NCI-H226 (cell line): ENCODE data around the gene EPHA6.
"Not testable (repeated sequence)": the region's sequence is repeated elsewhere in the genome, so short reads cannot be mapped to it uniquely, and the experiment has no call there.

ENCODE experiments used
- DNase-seq: peaks from one replicate; pipeline ENCODE4 v3.0.0-alpha.2; 2015

Gene EPHA6

DNA sequence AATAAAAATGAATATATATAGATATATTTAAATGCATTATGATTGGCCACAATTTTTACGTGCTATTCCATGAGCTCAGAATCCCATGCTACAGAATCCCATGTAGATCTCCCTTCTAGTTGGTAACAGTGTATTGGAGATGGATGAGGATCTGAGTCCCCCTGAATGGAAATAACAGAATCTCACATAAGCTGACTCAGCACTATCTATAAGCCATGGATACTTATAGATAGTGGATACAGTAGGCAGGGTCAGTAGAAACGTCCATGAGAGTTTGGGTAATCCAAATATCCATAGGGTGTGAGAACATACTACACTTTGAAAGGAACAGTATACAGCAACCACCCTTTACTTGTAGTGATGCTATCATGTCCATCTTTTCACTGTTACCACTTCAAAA lies 375.4 kb downstream of the EPHA6 start:
- no peak for DNase-seq

DNA sequence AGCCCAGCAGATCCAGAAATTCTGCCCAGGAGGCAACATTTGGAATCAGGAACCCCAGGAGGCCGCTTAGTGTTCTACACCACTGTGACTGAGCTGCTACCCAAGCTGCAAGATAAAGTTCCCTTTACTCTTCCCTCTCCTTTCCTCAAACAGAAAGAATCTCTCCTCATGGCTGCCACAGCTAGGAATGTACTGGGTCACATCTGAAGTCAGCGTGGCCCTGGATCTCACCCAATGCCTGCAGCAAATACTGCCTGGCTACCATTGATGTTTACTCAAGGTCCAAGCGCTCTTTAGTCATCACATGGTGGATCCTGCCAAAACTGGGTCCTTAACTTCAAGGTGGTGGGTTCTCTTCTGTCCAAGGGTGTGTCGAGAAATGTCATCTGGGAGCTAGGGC lies 382.7 kb downstream of the EPHA6 start:
- no peak for DNase-seq

DNA sequence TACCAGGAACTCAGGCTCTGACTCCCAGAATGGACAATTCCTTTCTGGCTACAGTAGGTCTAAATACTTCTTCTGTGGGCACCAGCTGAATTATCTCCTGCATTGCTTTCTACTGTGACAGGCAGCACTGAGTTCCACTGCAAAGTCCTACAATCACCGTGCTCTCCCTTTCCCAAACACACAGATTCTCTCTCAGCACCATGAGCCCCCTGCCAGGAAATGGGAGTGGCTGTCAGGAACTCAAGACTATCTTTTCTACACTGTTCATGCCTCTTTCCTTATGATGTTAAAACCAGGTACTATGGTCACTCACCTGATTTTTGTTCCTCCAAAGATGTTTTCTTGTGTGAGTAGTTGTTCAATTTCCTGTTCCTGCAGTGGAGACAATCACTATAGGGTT lies 383.4 kb downstream of the EPHA6 start:
- DNase-seq = no peak

DNA sequence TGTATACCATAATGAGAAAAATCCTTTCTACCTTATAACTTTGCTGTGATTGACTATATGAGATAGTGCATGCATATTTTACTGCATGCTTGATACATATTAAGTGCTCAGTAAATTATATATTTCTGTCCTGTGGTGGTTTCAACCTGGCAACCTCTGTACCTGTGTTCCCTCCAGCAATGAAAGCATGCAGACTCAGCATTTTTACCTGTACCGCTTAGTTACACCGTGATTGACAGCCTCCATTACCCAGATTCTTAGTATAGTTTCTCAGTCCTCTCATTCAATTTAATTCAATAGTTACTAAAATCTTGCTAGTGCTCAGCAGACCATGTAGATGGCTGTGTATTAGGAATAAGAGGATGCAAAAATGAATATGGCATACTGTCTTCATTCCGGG lies 386.0 kb downstream of the EPHA6 start:
- no peak for DNase-seq

DNA sequence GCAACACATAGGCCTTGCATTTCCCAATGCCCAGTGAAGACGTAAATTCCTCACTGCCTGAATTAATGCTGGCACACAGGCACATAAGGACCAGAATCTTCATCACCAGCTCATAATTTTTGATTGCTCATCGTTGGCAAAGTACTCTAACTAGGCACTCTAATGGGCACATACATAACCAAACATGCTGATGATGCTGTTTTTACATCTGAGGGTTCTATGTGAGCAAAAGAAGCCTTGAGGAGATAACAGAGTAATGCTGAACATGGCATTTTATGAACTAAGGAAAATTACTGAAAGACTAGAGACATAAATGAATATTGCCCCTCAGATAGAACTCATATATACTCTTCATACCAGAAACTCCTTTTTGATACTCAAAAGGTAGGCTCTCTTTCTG lies 387.4 kb downstream of the EPHA6 start:
- no peak for DNase-seq

DNA sequence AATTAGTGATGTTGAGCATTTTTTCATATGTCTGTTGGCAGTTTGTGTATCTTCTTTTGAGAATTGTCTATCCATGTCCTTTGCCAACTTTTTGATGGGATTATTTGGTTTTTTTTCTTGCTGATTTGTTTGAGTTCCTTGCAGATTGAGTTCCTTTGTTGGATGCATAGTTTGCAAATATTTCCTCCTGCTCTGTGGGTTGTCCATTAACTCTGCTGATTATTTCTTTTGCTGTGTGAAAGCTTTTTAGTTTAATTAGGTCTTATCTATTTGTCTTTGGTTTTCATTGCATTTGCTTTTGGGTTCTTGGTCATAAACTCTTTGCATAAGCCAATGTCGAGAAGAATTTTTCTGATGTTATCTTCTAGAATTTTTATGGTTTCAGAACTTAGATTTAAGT lies 414.6 kb downstream of the EPHA6 start:
- DNase-seq = no peak

DNA sequence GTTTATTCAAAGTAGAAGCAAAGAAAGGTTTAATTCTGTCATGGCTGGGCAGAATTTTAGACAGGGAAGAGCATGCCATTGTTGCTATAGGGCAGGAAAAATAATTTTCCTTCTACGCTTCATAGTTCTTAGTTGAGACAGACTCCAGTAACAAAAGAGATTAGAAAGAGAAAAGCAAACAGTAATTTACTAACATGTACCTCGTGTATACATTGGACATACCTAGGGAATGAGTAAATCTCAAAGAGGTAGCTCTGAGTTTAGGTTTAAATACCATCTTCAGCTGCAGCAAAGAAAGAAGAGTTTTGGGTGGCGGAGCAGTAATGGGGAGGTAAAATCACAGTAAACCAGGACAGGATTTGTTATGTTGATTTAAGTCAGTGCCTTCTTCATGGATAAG lies 416.1 kb downstream of the EPHA6 start:
- DNase-seq = no peak

DNA sequence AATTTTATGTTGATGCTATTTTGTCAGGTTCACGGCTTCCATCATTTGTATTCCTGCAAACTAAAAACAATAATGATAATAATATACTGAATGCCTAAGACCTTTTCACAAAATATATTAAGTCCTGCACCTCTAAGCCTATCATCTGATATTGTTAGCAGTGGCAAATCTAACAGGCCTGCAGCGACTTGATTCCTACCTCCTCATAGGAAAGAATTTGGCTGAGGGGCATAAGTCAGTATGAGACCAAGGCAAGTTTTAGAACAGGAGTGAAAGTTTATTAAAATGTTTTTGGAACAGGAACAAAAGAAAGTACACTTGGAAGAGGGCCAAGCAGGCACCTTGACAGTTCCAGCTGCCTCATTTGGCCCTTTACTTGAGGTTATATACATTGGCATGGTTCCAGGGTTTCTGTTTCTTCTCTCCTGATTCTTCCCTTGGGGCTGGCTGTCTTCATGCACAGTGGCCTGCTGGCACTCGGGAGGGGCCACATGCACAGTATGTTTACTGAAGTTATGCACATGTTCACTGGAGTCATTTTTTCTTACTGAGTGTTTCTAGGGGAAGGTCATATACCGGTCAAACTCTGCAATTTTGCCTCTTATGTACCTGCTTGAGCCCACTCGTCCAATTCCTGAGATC lies 418.1 kb downstream of the EPHA6 start:
- no peak for DNase-seq

DNA sequence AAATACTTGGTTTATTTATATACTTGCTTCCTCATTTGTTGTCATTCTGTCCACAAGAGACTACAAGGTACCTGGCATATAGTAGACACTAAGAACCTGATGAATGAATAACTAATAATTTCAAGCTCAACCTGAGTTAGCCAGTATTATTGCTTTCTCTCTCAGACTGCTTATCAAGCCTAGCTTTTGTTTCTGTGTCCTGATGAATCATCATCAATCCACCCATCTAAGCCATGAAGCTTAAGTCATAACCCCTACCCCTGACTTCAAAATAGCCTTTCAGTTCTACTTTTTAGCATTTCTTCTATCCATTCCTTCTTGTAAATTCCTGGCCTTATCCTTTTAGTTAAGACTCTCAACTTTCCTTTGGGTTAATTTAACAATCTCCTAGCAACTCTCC lies 420.8 kb downstream of the EPHA6 start:
- DNase-seq = no peak

DNA sequence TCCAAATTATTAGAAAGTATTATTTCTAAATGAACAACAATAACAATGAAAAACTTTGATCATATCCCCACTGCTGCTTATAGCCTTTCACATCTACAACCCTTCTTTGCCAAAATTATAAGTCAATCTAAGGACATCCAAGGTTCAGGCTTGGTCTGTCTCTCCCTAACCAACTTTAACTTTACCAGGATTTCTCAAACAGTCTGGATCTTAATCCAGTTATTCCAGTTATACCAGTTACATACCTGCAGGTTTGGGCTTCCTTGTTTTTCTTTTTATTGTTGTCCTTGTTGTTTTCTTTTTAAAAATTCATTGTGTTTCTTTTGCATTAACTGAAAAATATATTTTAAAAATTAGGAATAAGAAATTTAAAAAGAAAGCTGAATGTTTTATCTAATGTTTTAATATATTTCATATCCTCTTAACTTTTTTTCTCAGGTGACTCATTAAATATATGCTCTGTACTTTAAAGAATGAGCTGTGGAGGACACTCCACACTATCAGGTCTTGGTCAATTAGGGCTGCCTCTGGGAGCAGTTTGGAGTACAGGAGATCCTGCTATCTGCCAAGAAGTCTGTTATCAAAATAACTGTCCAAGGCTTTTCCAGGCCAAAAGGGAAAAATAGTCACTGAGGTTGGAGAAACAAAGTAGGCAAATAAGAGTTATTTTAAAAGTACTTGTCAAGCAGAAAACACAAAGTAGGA lies 421.4 kb downstream of the EPHA6 start:
- DNase-seq = peak; percentile 23

DNA sequence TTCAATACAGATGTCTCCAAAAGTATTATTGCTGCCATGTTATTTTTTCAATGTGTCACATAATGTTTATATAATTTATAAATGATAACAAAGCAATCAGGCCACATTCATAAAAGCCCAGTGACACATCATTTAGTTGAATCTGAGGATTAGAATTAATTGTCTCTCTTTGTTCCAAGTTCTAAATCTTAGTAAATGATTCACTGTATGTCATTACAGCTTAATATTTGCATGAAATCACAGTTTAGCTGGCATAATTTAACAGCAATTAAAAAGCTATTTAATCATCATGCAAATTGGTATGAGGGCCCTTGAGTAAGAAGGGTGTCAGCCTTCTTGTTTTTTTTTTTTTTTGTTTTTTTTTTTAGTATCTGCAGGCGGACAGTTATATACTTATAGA lies 427.0 kb downstream of the EPHA6 start:
- DNase-seq = no peak

DNA sequence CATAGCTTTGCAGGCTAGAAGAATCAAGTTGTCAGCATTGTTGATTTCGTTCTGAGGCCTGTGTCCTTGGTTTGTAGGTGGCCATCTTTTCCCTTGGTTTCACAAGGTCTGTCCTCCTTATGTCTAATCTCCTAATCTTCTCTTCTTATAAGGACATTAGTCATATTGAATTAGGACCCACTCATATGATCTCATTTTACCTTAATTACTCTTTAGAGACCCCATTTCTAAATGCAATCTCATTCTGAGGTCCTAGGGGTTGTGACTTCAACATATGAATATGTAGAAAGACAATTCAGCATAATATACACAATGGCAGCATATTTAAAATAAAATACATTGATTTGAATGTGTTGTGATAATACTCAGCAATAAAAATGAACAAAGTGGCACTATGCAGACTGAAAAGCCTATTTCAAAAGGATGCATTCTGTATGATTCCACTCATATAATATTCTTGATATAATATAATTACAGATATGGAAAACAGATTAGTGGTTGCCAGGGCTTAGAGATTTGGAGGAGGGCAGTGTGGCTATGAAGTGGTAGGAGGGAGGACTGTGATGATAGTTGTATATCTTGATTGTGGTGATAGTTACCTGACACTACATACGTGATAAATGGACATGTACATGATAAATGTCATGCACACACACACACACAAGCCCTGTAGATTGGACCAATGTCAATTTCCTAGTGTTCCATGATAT lies 431.0 kb downstream of the EPHA6 start:
- DNase-seq = no peak

DNA sequence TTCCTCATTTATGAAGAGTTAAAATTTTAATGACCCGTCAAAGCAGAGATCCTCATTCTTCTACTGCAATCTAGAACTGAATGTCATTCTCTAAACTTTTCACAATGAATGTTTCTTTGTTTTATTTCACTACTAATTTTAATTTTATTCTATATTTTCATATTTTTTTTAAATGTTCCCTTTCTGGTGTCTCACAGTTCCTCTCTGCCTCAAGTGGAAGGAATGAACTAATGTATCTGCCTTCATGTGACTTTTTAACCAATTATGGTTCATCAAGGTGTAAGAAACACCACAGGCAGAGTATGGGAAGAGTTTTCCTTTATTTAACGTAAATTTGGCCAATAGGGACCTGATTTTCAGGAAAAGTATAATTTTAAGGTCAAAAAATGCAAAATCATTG lies 441.7 kb downstream of the EPHA6 start:
- DNase-seq = peak; percentile 5

DNA sequence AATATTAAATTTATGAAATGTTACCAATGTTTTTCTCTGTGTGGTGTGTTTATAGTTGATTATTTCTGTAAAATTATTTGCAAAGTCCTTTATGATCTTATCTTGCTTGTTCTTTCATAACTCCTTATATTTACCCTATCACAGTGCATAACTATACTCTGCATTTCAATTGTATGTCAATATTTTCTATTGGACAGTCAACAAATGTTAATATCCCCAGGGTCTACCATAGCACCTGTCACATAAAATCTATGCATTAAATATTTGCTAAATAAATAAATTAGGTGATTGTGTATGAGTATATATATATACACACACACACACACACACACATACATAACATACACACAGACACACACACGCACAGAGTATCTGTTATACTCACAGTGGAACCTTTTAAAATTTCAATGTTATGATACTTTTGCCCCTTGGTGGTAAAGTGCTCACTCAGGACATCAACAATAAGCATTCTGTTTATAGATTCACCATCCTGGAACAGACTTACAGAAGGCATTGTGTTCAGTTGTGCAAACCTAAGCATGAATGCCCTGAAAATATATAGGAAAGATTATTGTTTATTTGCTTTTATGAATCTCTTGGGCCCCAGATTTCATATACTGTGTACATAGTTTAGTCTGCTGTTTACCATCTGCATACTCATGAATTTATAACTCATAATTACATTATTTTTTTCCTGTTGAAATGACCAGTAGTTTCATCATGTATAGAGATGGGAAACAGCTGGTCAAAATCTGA lies 443.7 kb downstream of the EPHA6 start:
- no peak for DNase-seq

DNA sequence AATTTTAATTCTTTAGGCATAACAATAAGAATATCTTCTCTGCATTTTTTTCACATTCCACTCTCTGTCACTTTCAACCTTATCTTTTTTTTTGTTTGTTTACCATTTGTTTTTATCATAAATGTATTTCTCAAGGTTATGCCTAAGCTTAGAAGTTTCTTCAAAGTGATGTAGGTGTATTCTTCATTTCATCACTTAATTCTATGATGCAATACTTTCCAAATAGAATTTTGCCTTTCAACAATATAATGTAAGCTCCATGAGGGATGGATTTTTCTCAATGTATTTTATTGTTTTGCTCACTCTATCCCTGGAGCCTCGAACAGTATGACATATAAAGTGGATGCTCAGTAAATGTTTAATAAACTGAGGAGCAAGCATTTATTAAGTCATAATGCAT lies 444.9 kb downstream of the EPHA6 start:
- no peak for DNase-seq

DNA sequence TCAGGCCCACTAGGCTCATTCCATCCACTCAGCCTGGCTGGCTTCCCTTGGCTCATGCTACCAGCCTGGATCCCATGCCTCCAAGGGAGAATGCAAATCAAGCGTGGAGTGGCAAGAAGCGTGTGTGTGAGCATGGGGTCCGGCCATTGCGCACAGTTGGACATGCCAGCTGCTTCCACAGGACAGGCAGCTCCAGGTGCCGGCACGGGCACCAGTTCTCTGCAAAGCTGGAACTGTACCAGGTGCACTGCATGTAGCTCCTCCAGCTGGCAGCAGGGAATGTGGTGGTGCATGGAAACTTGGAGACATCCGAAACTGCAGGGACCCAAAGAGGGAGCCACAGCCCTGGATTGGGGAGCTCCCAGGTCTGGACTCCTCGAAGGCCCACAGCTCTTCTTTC lies 449.8 kb downstream of the EPHA6 start:
- DNase-seq = no peak

DNA sequence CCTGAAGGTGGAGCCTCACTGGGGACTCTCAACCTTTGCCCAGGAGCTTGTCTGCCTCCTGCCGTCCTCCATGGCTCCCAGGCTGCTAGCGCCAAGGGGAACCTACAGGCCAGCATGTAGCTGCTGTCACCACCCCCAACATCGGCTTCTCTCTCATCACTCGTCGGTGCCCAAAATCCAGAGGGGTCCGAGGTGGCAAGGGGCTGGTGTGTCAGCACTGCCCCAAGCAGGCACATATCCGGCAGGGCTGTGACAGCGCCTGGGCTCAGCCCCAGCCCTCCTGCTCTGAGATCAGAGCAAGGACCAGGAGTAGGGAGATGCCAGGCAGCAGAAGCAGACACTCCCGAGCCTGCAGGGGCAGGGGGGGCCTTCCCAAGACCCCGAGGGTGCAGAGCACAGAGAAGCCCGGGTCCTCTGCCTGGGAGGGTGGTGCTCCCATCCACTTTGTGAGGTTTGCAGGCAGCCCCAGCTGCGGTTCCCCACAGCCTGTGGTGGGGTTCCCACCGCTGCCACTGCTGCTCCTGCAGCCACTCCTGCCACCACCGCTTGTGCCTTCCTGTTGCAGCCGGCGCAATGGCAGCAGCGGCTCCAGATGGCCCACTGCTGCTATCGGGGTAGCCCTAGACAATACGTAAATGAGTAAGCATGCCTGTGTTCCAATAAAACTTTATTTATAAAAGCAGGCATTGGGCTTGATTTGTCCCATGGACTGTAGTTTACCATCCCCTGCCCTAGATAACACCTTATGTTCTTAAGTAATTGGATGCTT lies 451.0 kb downstream of the EPHA6 start:
- DNase-seq = no peak

DNA sequence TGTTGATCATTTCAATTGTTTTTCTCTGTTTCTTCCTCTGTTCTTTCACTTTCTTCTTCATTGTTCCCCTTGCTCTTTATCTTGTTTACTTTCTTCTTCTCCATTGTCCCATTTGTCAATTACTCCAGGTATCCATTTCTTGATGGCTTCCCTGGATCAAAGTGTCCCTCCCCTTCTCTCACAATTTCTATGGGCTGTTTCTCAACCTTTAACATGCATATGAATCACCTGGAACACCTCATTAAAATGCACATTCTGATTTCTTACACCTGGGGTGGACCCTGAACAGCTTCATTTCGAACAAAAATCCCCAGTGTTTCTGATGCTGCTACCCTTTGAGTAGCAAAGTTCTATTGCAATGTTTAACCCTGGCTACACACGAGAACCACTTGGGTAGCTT lies 454.8 kb downstream of the EPHA6 start:
- DNase-seq = no peak

DNA sequence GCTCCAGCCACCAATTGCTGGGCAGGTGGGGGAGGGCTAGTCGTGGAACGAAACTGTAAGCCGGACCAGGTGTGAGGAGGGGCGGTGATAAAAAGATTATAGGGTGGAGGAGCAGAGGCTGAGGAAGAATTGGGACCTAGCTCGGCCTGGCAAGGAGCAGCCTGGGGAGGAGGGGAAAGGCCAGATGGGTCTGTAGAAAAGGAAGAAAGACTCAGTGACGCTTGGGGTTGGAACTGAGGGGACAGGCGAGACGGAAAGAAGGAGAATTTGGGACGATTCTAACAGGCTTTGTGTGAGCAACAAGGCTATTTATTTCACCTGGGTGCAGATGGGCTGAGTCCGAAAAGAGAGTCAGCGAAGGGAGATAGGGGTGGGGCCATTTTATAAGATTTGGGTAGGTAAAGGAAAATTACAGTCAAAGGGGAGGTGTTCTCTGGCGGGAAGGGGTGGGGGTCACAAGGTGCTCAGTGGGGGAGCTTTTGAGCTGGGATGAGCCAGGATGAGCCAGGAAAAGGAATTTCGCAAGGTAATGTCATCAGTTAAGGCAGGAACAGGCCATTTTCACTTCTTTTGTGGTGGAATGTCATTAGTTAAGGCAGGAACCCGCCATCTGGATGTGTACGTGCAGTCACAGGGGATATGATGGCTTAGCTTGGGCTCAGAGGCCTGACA lies 462.6 kb downstream of the EPHA6 start:
- not testable (repeated sequence) for DNase-seq

DNA sequence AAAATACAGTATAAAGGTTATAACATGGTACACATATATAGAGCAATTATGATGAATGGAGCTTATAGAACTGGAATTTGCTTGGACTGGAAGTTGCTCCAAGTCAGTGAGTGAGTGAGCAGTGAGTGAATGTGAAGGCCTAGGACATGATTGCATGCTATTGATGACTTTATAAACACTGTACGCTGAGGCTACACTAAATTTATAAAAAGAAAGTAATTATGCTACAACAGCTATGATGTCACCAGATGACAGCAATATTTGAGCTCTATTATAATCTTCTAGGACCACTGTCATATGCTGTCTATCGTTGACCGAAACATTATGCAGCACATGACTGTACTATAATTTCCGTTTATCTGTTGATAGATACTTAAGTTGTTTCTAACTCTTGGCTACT lies 463.3 kb downstream of the EPHA6 start:
- DNase-seq = no peak

DNA sequence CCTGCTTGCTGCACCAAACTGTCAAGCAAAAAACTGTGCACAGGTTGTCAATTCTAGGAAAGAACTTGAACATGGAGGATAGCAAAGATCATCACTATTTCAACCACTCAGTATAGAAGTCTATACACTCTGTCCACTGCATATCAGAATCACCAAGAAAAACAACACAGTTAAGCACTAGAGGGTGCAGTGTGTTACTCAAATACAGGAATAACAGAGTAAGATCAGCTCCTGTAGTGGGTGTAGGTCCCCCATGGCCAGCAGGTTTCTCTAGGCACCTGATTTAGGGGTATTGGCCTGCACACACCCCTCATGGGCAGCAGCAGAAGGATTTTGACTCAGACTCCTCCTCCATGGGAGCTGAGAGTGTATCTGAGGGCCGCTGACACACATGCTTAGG lies 464.1 kb downstream of the EPHA6 start:
- DNase-seq = no peak

DNA sequence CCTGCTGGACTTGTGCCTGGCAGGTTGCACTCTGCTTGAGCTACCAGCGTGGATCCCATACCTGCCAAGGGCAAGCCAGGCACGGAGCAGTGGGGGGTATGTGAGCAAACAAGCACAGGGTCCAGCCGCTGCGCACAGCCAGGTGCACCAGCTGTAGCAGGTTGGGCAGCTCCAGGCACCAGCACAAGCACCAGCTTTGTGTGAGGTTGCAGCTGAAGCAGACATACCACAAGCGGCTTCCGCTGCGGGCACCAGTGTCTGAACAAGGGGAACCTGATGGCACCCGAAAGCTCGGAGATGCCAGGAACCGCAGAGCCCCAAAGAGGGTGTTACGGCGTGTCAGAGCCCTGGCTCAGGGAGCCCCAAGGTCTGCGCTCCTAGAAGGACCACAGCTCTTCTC lies 477.5 kb downstream of the EPHA6 start:
- DNase-seq = no peak
